HCT116 (cell line): ENCODE data around the gene RGS12. TPM values are rescaled to one million over a fixed set of nuclear protein-coding genes. Genes with fewer than 3 reads are reported as not detected.

ENCODE experiments used
- ATAC-seq: fragments of 200-7000 bp; cut with Tn5 transposase; 2 replicates; pipeline ENCODE4 v1.9.1; 2020; ENCODE audit warnings: mild to moderate bottlenecking, moderate library complexity
- BruUV-seq: library from RNA; stranded (reverse); fragments of 400-500 nt; replicated peaks from 2 replicates; lab custom pipeline; 2021; lab: Mats Ljungman, UMichigan
- CTCF ChIA-PET: fragments of 300-600 bp; sonication (Branson Sonifier 250); formaldehyde crosslinking; loops from one replicate; lab custom pipeline; 2021; ENCODE audit warnings: antibody characterized with exemption; lab: Charles Lee
- POLR2A ChIA-PET: fragments of 300-600, 350-600 bp; sonication (Branson Sonifier 250); formaldehyde crosslinking; loops from one replicate; lab custom pipeline; 2021; ENCODE audit warnings: antibody characterized with exemption; lab: Charles Lee
- RAD21 ChIA-PET, 2 experiments: fragments of 300-600 bp; sonication (Branson Sonifier 250); formaldehyde crosslinking; loops; one replicate each; lab custom pipeline; 2023; ENCODE audit warnings: low total read pairs in 2 of 2; ENCODE audit not compliant: uncharacterized antibody in 2 of 2, unreplicated experiment in 2 of 2, low non-redundant PET in 1 of 2; lab: Charles Lee
- DNase-seq: peaks from one replicate; pipeline ENCODE4 v3.0.0-alpha.2; 2010; ENCODE audit warnings: low read depth, low spot score
- H2AFZ ChIP-seq: fragments of 200-600 bp; shearing (Covaris generic), sonication (generic); 2 replicates; pipeline ENCODE4 v1.6.1; 2017; ENCODE audit warnings: low read depth, mixed run types, mixed read lengths, antibody characterized with exemption, low read length; ENCODE audit not compliant: poor library complexity, severe bottlenecking
- H3K27ac ChIP-seq: 2 replicates; pipeline ENCODE4 v1.5.1; 2012; ENCODE audit warnings: low read depth, low read length
- H3K27me3 ChIP-seq: fragments of 200-600 bp; sonication (generic); 2 replicates; pipeline ENCODE4 v1.6.1; 2016; ENCODE audit warnings: mixed run types, low read length, mixed read lengths; ENCODE audit not compliant: insufficient read depth
- H3K36me3 ChIP-seq, 2 experiments: fragments of 200-500 bp in 1 of 2; fragments of 200-600 bp in 1 of 2; sonication (Bioruptor generic) in 1 of 2; sonication (generic) in 1 of 2; 2 replicates each; pipeline versions ENCODE4 v1.5.1 to v1.6.1; 2014 to 2016; ENCODE audit warnings: low read length in 2 of 2, inconsistent platforms in 1 of 2, mixed read lengths in 1 of 2, mixed run types in 1 of 2; ENCODE audit not compliant: insufficient read depth in 2 of 2, control insufficient read depth in 1 of 2
- H3K4me1 ChIP-seq, 2 experiments: fragments of 200-600 bp in 1 of 2; sonication (generic) in 1 of 2; 2 replicates each; pipeline versions ENCODE4 v1.5.1 to v1.6.1; 2012 to 2017; ENCODE audit warnings: low read length in 2 of 2, inconsistent platforms in 1 of 2, mild to moderate bottlenecking in 1 of 2, mixed read lengths in 1 of 2, mixed run types in 1 of 2, moderate library complexity in 1 of 2; ENCODE audit not compliant: insufficient read depth in 2 of 2, control insufficient read depth in 1 of 2
- H3K4me2 ChIP-seq: fragments of 200-600 bp; sonication (generic); 2 replicates; pipeline ENCODE4 v1.6.1; 2017; ENCODE audit warnings: mixed run types, low read length, mixed read lengths
- H3K4me3 ChIP-seq, 2 experiments: fragments of 200-600 bp in 1 of 2; sonication (generic) in 1 of 2; replicated peaks in 1 of 2; 2 replicates each; pipeline ENCODE4 v1.5.1; 2011 to 2016; ENCODE audit warnings: low read length in 2 of 2, control low read depth in 1 of 2, low read depth in 1 of 2, mild to moderate bottlenecking in 1 of 2, mixed read lengths in 1 of 2, mixed run types in 1 of 2
- H3K79me2 ChIP-seq: fragments of 200-600 bp; sonication (generic); 2 replicates; pipeline ENCODE4 v1.6.1; 2017; ENCODE audit warnings: mild to moderate bottlenecking, mixed run types, low read length, moderate library complexity, mixed read lengths; ENCODE audit not compliant: insufficient read depth
- H3K9ac ChIP-seq: fragments of 200-600 bp; sonication (generic); 2 replicates; pipeline ENCODE4 v1.6.1; 2016; ENCODE audit warnings: low read length, mixed read lengths
- H3K9me2 ChIP-seq: fragments of 200-600 bp; sonication (generic), shearing (Covaris generic); 2 replicates; pipeline ENCODE4 v1.6.1; 2017; ENCODE audit warnings: mixed run types, mild to moderate bottlenecking, moderate library complexity; ENCODE audit not compliant: insufficient read depth
- H3K9me3 ChIP-seq, 2 experiments: fragments of 200-500 bp in 1 of 2; fragments of 200-600 bp in 1 of 2; sonication (Bioruptor generic) in 1 of 2; sonication (generic) in 1 of 2; 2 replicates each; pipeline ENCODE4 v1.6.1; 2014 to 2017; ENCODE audit warnings: low read length in 2 of 2, mixed read lengths in 2 of 2, inconsistent platforms in 1 of 2, low read depth in 1 of 2, mild to moderate bottlenecking in 1 of 2, mixed run types in 1 of 2, moderate library complexity in 1 of 2; ENCODE audit not compliant: control insufficient read depth in 1 of 2, insufficient read depth in 1 of 2
- H4K20me1 ChIP-seq: fragments of 200-600 bp; sonication (generic), shearing (Covaris generic); 2 replicates; pipeline ENCODE4 v1.6.1; 2017; ENCODE audit warnings: mixed run types, mild to moderate bottlenecking, moderate library complexity; ENCODE audit not compliant: insufficient read depth
- EZH2phosphoT487 ChIP-seq: fragments of 200-600 bp; IDR thresholded peaks from 2 replicates; pipeline ENCODE4 v1.6.1; 2018; ENCODE audit warnings: antibody characterized with exemption, borderline replicate concordance
- JUND ChIP-seq: IDR thresholded peaks from 2 replicates; pipeline ENCODE4 v1.6.1; 2012
- POLR2A ChIP-seq: IDR thresholded peaks from 2 replicates; pipeline ENCODE4 v1.7.0; 2011; ENCODE audit warnings: borderline replicate concordance; ENCODE audit not compliant: insufficient read depth, insufficient read length; ENCODE audit errors: extremely low read depth
- SIN3A ChIP-seq: IDR thresholded peaks from 2 replicates; pipeline ENCODE4 v1.6.1; 2012; ENCODE audit warnings: low read depth
- SRF ChIP-seq: IDR thresholded peaks from 2 replicates; pipeline ENCODE4 v1.6.1; 2012; ENCODE audit warnings: low read depth
- TCF7L2 ChIP-seq: IDR thresholded peaks from 2 replicates; pipeline ENCODE4 v1.7.0; 2011; ENCODE audit warnings: borderline replicate concordance, inconsistent platforms; ENCODE audit not compliant: insufficient read depth, insufficient read length; ENCODE audit errors: extremely low read depth
- ZBTB33 ChIP-seq: IDR thresholded peaks from 2 replicates; pipeline ENCODE4 v1.6.1; 2011; ENCODE audit warnings: mild to moderate bottlenecking, low read length, moderate library complexity; ENCODE audit not compliant: insufficient replicate concordance; ENCODE audit errors: extremely low read depth
- intact Hi-C: fragments of 100-400 bp; cut with micrococcal nuclease; formaldehyde crosslinking; loops from 2 replicates; pipeline ENCODE4 v1.10.0; 2022
- total RNA-seq: library from RNA; stranded (reverse); gene quantifications from one replicate; pipeline ENCODE4 v1.2.1, GENCODE V29; 2021; ENCODE audit not compliant: unreplicated experiment

Gene RGS12
- total RNA-seq, 1 experiment from 2014 or later, result 22.2 TPM

DNA sequence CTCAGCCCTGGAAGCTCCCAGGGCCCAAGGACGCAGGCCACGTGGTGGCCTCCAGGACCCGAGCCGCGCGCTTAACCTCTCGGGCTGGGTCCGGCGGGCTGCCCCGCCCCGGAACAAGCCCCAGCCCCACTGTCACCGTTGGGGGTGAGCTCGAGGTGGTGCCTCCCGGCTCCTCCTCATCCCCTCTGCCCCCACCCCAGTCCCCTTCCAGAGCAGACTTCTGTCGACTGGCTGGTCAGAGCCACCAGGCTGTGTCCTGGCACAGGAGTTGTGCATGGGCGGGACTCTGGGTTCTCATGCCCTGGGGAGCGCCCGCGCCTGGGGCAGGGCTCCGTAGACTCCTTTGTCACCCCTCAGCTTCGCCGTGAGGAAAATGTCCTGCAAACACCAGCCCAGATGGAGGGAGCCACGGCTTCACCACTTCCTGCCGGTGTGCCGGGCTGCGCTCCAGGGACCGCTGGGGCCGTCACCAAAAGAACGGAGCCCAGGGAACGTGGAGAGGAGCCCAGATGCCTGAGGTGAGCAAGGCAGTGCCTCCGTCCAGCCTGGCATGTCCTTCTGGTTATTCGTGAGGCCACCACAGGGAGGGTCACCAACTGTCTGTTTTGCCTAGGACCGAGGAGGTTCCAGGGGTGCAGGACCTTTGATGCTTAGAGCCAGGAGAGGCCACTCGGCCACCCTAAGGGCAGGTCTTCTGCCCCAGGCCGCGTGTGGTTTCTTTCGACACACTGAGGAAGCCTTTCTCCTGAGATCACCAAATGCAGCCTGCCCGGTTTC lies 7.1 kb upstream of the RGS12 start:
- no peaks in the 10 kb centered on the region for H4K20me1 ChIP-seq
- intact Hi-C loops, result no loop called here
- no peak overlapping the region for H2AFZ ChIP-seq
- TF ChIP-seq TCF7L2 (no peak), SIN3A (no peak), JUND (no peak)
- H3K27me3 ChIP-seq, result no peaks in the 10 kb centered on the region
- no peak overlapping the region for H3K9ac ChIP-seq
- H3K4me2 ChIP-seq, result no peak overlapping the region
- H3K27ac ChIP-seq, result no peak overlapping the region
- ATAC-seq, result no peak
- no TSS peak for BruUV-seq
- no peak overlapping the region for H3K4me3 ChIP-seq
- H3K4me1 ChIP-seq, result peaks cover under 1 to 1% of the 10 kb centered on the region in 2 experiments; a peak in 3 of 4 replicates
- H3K9me3 ChIP-seq, result no peaks in the 10 kb centered on the region
- DNase-seq, result no peak
- ChIA-PET RAD21 (no interaction called here), POLR2A (no interaction called here), CTCF (no interaction called here)
- H3K36me3 ChIP-seq, result no peaks in the 10 kb centered on the region
- H3K9me2 ChIP-seq, result no peaks in the 10 kb centered on the region
- H3K79me2 ChIP-seq, result no peaks in the 10 kb centered on the region

- H3K4me2 ChIP-seq, result no peak overlapping the region
- no peak for TF ChIP-seq EZH2phosphoT487
- no peak for TF ChIP-seq ZBTB33
- no peak for TF ChIP-seq POLR2A
- TF ChIP-seq SIN3A, result no peak
- TF ChIP-seq SRF, result no peak
- no peaks in the 10 kb centered on the region for H3K9me2 ChIP-seq
- ATAC-seq, result no peak
- RAD21 ChIA-PET, result no interaction called here
- no peaks in the 10 kb centered on the region for H4K20me1 ChIP-seq
- no peak overlapping the region for H3K27ac ChIP-seq
- CTCF ChIA-PET, result no interaction called here
- no peak overlapping the region for H3K4me3 ChIP-seq
- no peaks in the 10 kb centered on the region for H3K79me2 ChIP-seq
- H3K9ac ChIP-seq, result no peak overlapping the region
- BruUV-seq, result no TSS peak
- intact Hi-C loops, result no loop called here
- H3K27me3 ChIP-seq, result no peaks in the 10 kb centered on the region
- H2AFZ ChIP-seq, result no peak overlapping the region
- peaks cover 8 to 9% of the 10 kb centered on the region in 2 experiments for H3K4me1 ChIP-seq
- POLR2A ChIA-PET, result no interaction called here
- H3K36me3 ChIP-seq, result no peaks in the 10 kb centered on the region
- no peak for DNase-seq
- no peaks in the 10 kb centered on the region for H3K9me3 ChIP-seq
These were observed 6.3 kb upstream of the RGS12 start for GRCh38 chr4:3286335-3287175.
